Measurements from ENCODE around the gene PRSS33.

GRCh38 chr16:2828521-2828840 lies 41.1 kb upstream of the PRSS33 start:
- TF ChIP-seq CTCF (IDR thresholded peaks at IDR 0.05; ENCODE audit: insufficient read depth, low read length, poor library complexity, severe bottlenecking), result no peak
- no peak for TF ChIP-seq EZH2phosphoT487 (conservative IDR thresholded peaks at IDR 0.05; ENCODE audit: low read length)

All from SU-DHL-6 (cell line).